H1 (cell line): ENCODE data around the gene ENTPD2. TPM values are rescaled to one million over a fixed set of nuclear protein-coding genes. Genes with fewer than 3 reads are reported as not detected.
A peak's percentile ranks its signal among the peaks of the same experiment; 100 is the strongest.

Experiments used
- CTCF ChIA-PET: fragments of 300-600 bp; sonication (Branson Sonifier 250); formaldehyde crosslinking; loops from one replicate; lab custom pipeline; 2021; ENCODE audit not compliant: partially characterized antibody; lab: Charles Lee
- POLR2A ChIA-PET: fragments of 300-600 bp; sonication (Branson Sonifier 250); formaldehyde crosslinking; loops from one replicate; lab custom pipeline; 2021; ENCODE audit warnings: inconsistent platforms; ENCODE audit not compliant: partially characterized antibody; lab: Charles Lee
- DNase-seq, 2 experiments: peaks; one replicate each; pipeline versions ENCODE4 v3.0.0 to v3.0.0-alpha.2; 2010 to 2022; ENCODE audit warnings: low spot score in 2 of 2, low read depth in 1 of 2, mixed read lengths in 1 of 2
- FAIRE-seq: peaks from 2 replicates; lab custom pipeline; 2011; peaks lifted over from hg19 to GRCh38; lab: Jason Lieb, UNC
- H2AFZ ChIP-seq: 2 replicates; pipeline ENCODE4 v1.8.1; 2012; ENCODE audit warnings: low read length, inconsistent platforms
- H2AK5ac ChIP-seq: 2 replicates; pipeline ENCODE4 v1.6.1; 2013; ENCODE audit warnings: low read depth, low read length
- H2BK120ac ChIP-seq: replicated peaks from 2 replicates; pipeline ENCODE3; 2013; ENCODE audit warnings: low read depth, low read length, inconsistent platforms
- H2BK12ac ChIP-seq: 2 replicates; pipeline ENCODE4 v1.6.1; 2013; ENCODE audit warnings: low read depth, low read length
- H2BK15ac ChIP-seq: 2 replicates; pipeline ENCODE4 v1.6.1; 2013; ENCODE audit warnings: low read length
- H2BK20ac ChIP-seq: 2 replicates; pipeline ENCODE4 v1.6.1; 2013; ENCODE audit warnings: low read length
- H2BK5ac ChIP-seq: 2 replicates; pipeline ENCODE4 v1.6.1; 2013; ENCODE audit warnings: low read depth, low read length
- H3K14ac ChIP-seq: 2 replicates; pipeline ENCODE4 v1.6.1; 2013; ENCODE audit warnings: inconsistent platforms; ENCODE audit not compliant: insufficient read length
- H3K18ac ChIP-seq: 2 replicates; pipeline ENCODE4 v1.6.1; 2013; ENCODE audit warnings: low read length; ENCODE audit errors: extremely low read depth
- H3K23ac ChIP-seq: 2 replicates; pipeline ENCODE4 v1.6.1; 2013; ENCODE audit warnings: inconsistent platforms; ENCODE audit not compliant: insufficient read length
- H3K23me2 ChIP-seq: 2 replicates; pipeline ENCODE4 v1.6.1; 2013; ENCODE audit warnings: low read depth, low read length
- H3K27ac ChIP-seq: 2 replicates; pipeline ENCODE4 v1.6.1; 2011; ENCODE audit warnings: low read depth, low read length, inconsistent platforms
- H3K27me3 ChIP-seq, 4 experiments: replicated peaks in 1 of 4; 1 replicate in 1 of 4; 2 replicates in 3 of 4; pipeline versions ENCODE4 v1.6.1 to v1.8.1; 2011 to 2013; ENCODE audit warnings: low read length in 3 of 4, mild to moderate bottlenecking in 3 of 4, inconsistent platforms in 2 of 4, mixed read lengths in 2 of 4, moderate library complexity in 1 of 4; ENCODE audit not compliant: control insufficient read depth in 3 of 4, insufficient read depth in 3 of 4; ENCODE audit errors: extremely low read depth in 1 of 4
- H3K36me3 ChIP-seq, 4 experiments: 2 replicates each; pipeline versions ENCODE4 v1.6.1 to v1.8.1; 2011 to 2013; ENCODE audit warnings: mild to moderate bottlenecking in 4 of 4, low read length in 3 of 4, moderate library complexity in 2 of 4, control low read depth in 1 of 4, inconsistent platforms in 1 of 4; ENCODE audit not compliant: insufficient read depth in 4 of 4, control insufficient read depth in 2 of 4
- H3K4ac ChIP-seq: replicated peaks from 2 replicates; pipeline ENCODE3; 2013; ENCODE audit warnings: low read length, low read depth, mixed read lengths, inconsistent platforms; ENCODE audit not compliant: insufficient read length
- H3K4me1 ChIP-seq, 4 experiments: replicated peaks in 1 of 4; 1 replicate in 1 of 4; 2 replicates in 3 of 4; pipeline versions ENCODE4 v1.6.1 to v1.8.1; 2011 to 2013; ENCODE audit warnings: low read length in 3 of 4, inconsistent platforms in 2 of 4, mixed read lengths in 1 of 4; ENCODE audit not compliant: insufficient read depth in 4 of 4, control insufficient read depth in 3 of 4
- H3K4me2 ChIP-seq, 2 experiments: 2 replicates each; pipeline versions ENCODE4 v1.6.1 to v1.8.1; 2011 to 2013; ENCODE audit warnings: low read depth in 2 of 2, low read length in 2 of 2, control low read depth in 1 of 2, inconsistent platforms in 1 of 2, mild to moderate bottlenecking in 1 of 2; ENCODE audit not compliant: insufficient read depth in 1 of 2
- H3K4me3 ChIP-seq, 4 experiments: fragments of 200-600, 300-600 bp in 1 of 4; sonication (generic), shearing (Covaris generic), sonication (Bioruptor Twin) in 1 of 4; 2 replicates each; pipeline versions ENCODE4 v1.5.1 to v1.8.1; 2011 to 2016; ENCODE audit warnings: low read length in 4 of 4, low read depth in 3 of 4, control low read depth in 2 of 4, inconsistent platforms in 2 of 4, mild to moderate bottlenecking in 2 of 4, mixed read lengths in 1 of 4, moderate library complexity in 1 of 4; ENCODE audit not compliant: insufficient read depth in 2 of 4; ENCODE audit errors: extremely low read depth in 1 of 4
- H3K56ac ChIP-seq: replicated peaks from 2 replicates; pipeline ENCODE3; 2013; ENCODE audit warnings: low read depth, mild to moderate bottlenecking, mixed read lengths, low read length, inconsistent platforms; ENCODE audit not compliant: insufficient read length
- H3K79me1 ChIP-seq: 2 replicates; pipeline ENCODE4 v1.6.1; 2013; ENCODE audit warnings: low read depth, low read length, control low read depth
- H3K79me2 ChIP-seq, 2 experiments: 2 replicates each; pipeline versions ENCODE4 v1.6.1 to v1.8.1; 2012 to 2013; ENCODE audit warnings: low read length in 2 of 2, mild to moderate bottlenecking in 2 of 2, inconsistent platforms in 1 of 2; ENCODE audit not compliant: insufficient read depth in 2 of 2, control insufficient read depth in 1 of 2
- H3K9ac ChIP-seq, 4 experiments: replicated peaks in 1 of 4; 1 replicate in 1 of 4; 2 replicates in 3 of 4; pipeline versions ENCODE4 v1.6.1 to v1.8.1; 2011 to 2013; ENCODE audit warnings: low read depth in 3 of 4, low read length in 3 of 4, control low read depth in 2 of 4, mild to moderate bottlenecking in 2 of 4, moderate library complexity in 2 of 4, inconsistent platforms in 1 of 4; ENCODE audit errors: extremely low read depth in 1 of 4
- H3K9me3 ChIP-seq, 2 experiments: 2 replicates each; pipeline versions ENCODE4 v1.6.1 to v1.8.1; 2012 to 2013; ENCODE audit warnings: mild to moderate bottlenecking in 2 of 2, moderate library complexity in 2 of 2, control low read depth in 1 of 2, inconsistent platforms in 1 of 2, low read depth in 1 of 2, low read length in 1 of 2, mixed read lengths in 1 of 2; ENCODE audit not compliant: insufficient read depth in 2 of 2
- H4K20me1 ChIP-seq, 2 experiments: replicated peaks in 1 of 2; 2 replicates each; pipeline versions ENCODE3 to v1.8.1; 2011 to 2013; ENCODE audit warnings: inconsistent platforms in 2 of 2, low read length in 2 of 2, mild to moderate bottlenecking in 1 of 2; ENCODE audit not compliant: insufficient read depth in 2 of 2, control insufficient read depth in 1 of 2
- H4K5ac ChIP-seq: 2 replicates; pipeline ENCODE4 v1.6.1; 2013; ENCODE audit warnings: low read length, low read depth, mixed read lengths, inconsistent platforms; ENCODE audit not compliant: insufficient read length
- H4K8ac ChIP-seq: 2 replicates; pipeline ENCODE4 v1.8.0; 2013; ENCODE audit warnings: mild to moderate bottlenecking, moderate library complexity, low read length, inconsistent platforms; ENCODE audit not compliant: insufficient read depth; ENCODE audit errors: extremely low read depth
- H4K91ac ChIP-seq: replicated peaks from 2 replicates; pipeline ENCODE3; 2013; ENCODE audit warnings: low read length, mixed read lengths, inconsistent platforms; ENCODE audit not compliant: insufficient read length
- CBX5 ChIP-seq: fragments of 300-800, 300-1000 bp; sonication (generic); IDR thresholded peaks from 2 replicates; pipeline ENCODE4 v1.7.1; 2016; ENCODE audit warnings: antibody characterized with exemption, low read length, low read depth
- E2F6 ChIP-seq: IDR thresholded peaks from 2 replicates; pipeline ENCODE4 v1.6.1; 2012; ENCODE audit warnings: inconsistent platforms
- FOSL1 ChIP-seq: IDR thresholded peaks from 2 replicates; pipeline ENCODE4 v1.6.1; 2011; ENCODE audit warnings: mild to moderate bottlenecking, low read depth, low read length, moderate library complexity; ENCODE audit not compliant: insufficient read depth
- KDM4A ChIP-seq: IDR thresholded peaks from one replicate; pipeline ENCODE4 v1.7.1; 2012; ENCODE audit warnings: low read depth, mild to moderate bottlenecking, moderate library complexity, low read length, inconsistent platforms; ENCODE audit not compliant: severe bottlenecking
- NANOG ChIP-seq: IDR thresholded peaks from 2 replicates; pipeline ENCODE4 v1.6.1; 2011; ENCODE audit warnings: low read length, low read depth, mild to moderate bottlenecking, inconsistent platforms; ENCODE audit not compliant: insufficient read depth, poor library complexity, severe bottlenecking
- RAD21 ChIP-seq, 2 experiments: IDR thresholded peaks in 1 of 2; conservative IDR thresholded peaks in 1 of 2; 2 replicates each; pipeline ENCODE4 v1.6.1; 2011; ENCODE audit warnings: low read depth in 2 of 2, low read length in 2 of 2, improper control_type of control experiment in 1 of 2, inconsistent platforms in 1 of 2, mild to moderate bottlenecking in 1 of 2, moderate library complexity in 1 of 2
- SP1 ChIP-seq: IDR thresholded peaks from 2 replicates; pipeline ENCODE4 v1.6.1; 2011; ENCODE audit warnings: low read depth, low read length
- WGBS, 2 experiments: shearing (Covaris generic) in 1 of 2; methylation state at CpG; one replicate each; pipeline versions ENCODE4 v1.1.6 to v1.1.7; 2013 to 2015; ENCODE audit warnings: low lambda C conversion rate in 2 of 2, mixed read lengths in 2 of 2, inconsistent platforms in 1 of 2, low coverage in 1 of 2, missing lambda C conversion rate in 1 of 2; ENCODE audit not compliant: insufficient replicate concordance in 2 of 2, insufficient coverage in 1 of 2, insufficient read length in 1 of 2; ENCODE audit errors: extremely low coverage in 1 of 2, missing lambda C conversion rate in 1 of 2; 5-methylcytosine and 5-hydroxymethylcytosine counted together
- polyA plus RNA-seq, 7 experiments: library from polyadenylated mRNA; depleted of rRNA in 3 of 7; stranded (reverse) in 5 of 7; unstranded in 2 of 7; fragments of >200 nt in 5 of 7; fragments of 200-250 nt in 2 of 7; gene quantifications; 1 replicate in 5 of 7; 2 replicates in 1 of 7; 4 replicates in 1 of 7; pipeline versions ENCODE4 v1.2.1 to v1.2.3, GENCODE V29; 2011 to 2013; ENCODE audit warnings: missing spikeins in 2 of 7, mixed read lengths in 2 of 7
- total RNA-seq: library from RNA; stranded (reverse); fragmentation: NEBNext Ultra II Directional; extraction: Animal tissue kit (Norgen Biotek cat#: 25700); gene quantifications from 2 replicates; pipeline ENCODE4 v1.2.1, GENCODE V29; 2021

The ENTPD2 gene
- total and polyA plus RNA-seq, 2 of the 8 experiments (the other 6 are each of a cell fraction or from before 2014, with no cell fraction given), result 0.65 to 3.8 TPM

- ChIA-PET POLR2A (interaction anchor here (0.7 to 1.5 kb wide), 6 partner anchors 10 to 155 kb away, joined by 3 to 7 read pairs (median 4); no protein-coding TSS in a partner anchor), CTCF (interaction anchor here (0.6 to 13.5 kb wide), 41 partner anchors 6 to 767 kb away, joined by 3 to 291 read pairs (median 4); partner anchors contain the start of genes ABCA2, ENTPD2, FUT7 and GRIN1)
- H2AFZ ChIP-seq, result no peak overlapping the region
- H3K27ac ChIP-seq, result no peak overlapping the region
- no peaks in the 10 kb centered on the region for H3K36me3 ChIP-seq
- H3K14ac ChIP-seq, result no peak overlapping the region
- H4K5ac ChIP-seq, result no peak overlapping the region
- H3K4ac ChIP-seq, result no peak overlapping the region
- no peak overlapping the region for H3K4me2 ChIP-seq
- no peak overlapping the region for H2BK12ac ChIP-seq
- H3K79me2 ChIP-seq, result no peaks in the 10 kb centered on the region
- DNase-seq (peak in 1 of 2 experiments; percentile 95), FAIRE-seq (no peak)
- no peaks in the 10 kb centered on the region for H3K9me3 ChIP-seq
- H4K91ac ChIP-seq, result no peak overlapping the region
- H3K23me2 ChIP-seq, result 0 out of 2 replicates have a peak, but pooled peaks cover under 1% of the 10 kb centered on the region
- peak overlapping the region; percentile 60; the same call in 1 of the 2 replicates for H3K18ac ChIP-seq
- no peak overlapping the region for H3K4me3 ChIP-seq
- H2AK5ac ChIP-seq, result no peak overlapping the region
- H2BK120ac ChIP-seq, result no peak overlapping the region
- WGBS, 2 experiments, result 58% methylated on average over 50 of the region's 55 CpGs; no CpG with 5 or more reads in 1 of the 2 experiments
- no peak overlapping the region for H3K56ac ChIP-seq
- H2BK15ac ChIP-seq, result no peak overlapping the region
- H4K8ac ChIP-seq, result no peak overlapping the region
- peaks cover 21% of the 10 kb centered on the region in 2 experiments for H4K20me1 ChIP-seq
- H3K4me1 ChIP-seq, result peaks cover 0 to 13% (median 7%) of the 10 kb centered on the region in 4 experiments; a peak in 5 of 7 replicates
- no peak overlapping the region for H2BK5ac ChIP-seq
- H3K27me3 ChIP-seq, result peaks cover 0 to 8% (median 2%) of the 10 kb centered on the region in 4 experiments; a peak in 5 of 7 replicates
- H3K79me1 ChIP-seq, result peaks cover 2% of the 10 kb centered on the region; the same call in 1 of the 2 replicates
- H2BK20ac ChIP-seq, result no peak overlapping the region
- no peak overlapping the region; a peak in 1 of 7 replicates for H3K9ac ChIP-seq
- no peak overlapping the region for H3K23ac ChIP-seq
- TF ChIP-seq CBX5 (no peak), E2F6 (peak; percentile 80), SP1 (no peak), FOSL1 (no peak), RAD21 (IDR thresholded peaks at IDR 0.05 in 1 of 2, conservative IDR thresholded peaks at IDR 0.05 in 1 of 2; ENCODE audit: low read depth in 2 of 2, low read length in 2 of 2) (peak; percentile 61 to 72), KDM4A (no peak), NANOG (no peak)
These were observed 10.4 kb upstream of the ENTPD2 start for GRCh38 chr9:137064027-137064879.
